Left renal pelvis (tissue), 4 donors: ENCODE results near the gene MPRIP. TPM values are rescaled to one million over a fixed set of nuclear protein-coding genes. Genes with fewer than 3 reads are reported as not detected.

ENCODE experiments used
- DNase-seq, 4 donors: peaks; one replicate each; pipeline ENCODE4 v3.0.0-alpha.2; 2013; ENCODE audit warnings: low read depth in 4 of 4, low spot score in 3 of 4
- polyA plus RNA-seq, 4 donors: library from polyadenylated mRNA; unstranded; fragments of 120-200 nt; gene quantifications; one replicate each; pipeline ENCODE4 v1.2.1, GENCODE V29; 2013; ENCODE audit not compliant: insufficient read length in 4 of 4

MPRIP gene
- polyA plus RNA-seq, 4 donors: 144 to 180 (median 161) TPM

- DNase-seq: no peak
Measured at GRCh38 chr17:17048106-17048505, 5.8 kb downstream of the MPRIP start.

GRCh38 chr17:17050346-17051345 is 8.4 kb downstream of the MPRIP start:
- no peak for DNase-seq

- no peak for DNase-seq
Measured at GRCh38 chr17:17051380-17051779, 9.1 kb downstream of the MPRIP start.

GRCh38 chr17:17051791-17052461 is 9.7 kb downstream of the MPRIP start:
- DNase-seq: no peak

GRCh38 chr17:17052462-17053221 is 10.4 kb downstream of the MPRIP start:
- DNase-seq: no peak

GRCh38 chr17:17053446-17054379 is 11.5 kb downstream of the MPRIP start:
- DNase-seq: no peak

GRCh38 chr17:17054636-17055035 is 12.4 kb downstream of the MPRIP start:
- no peak for DNase-seq

GRCh38 chr17:17055286-17056155 is 13.3 kb downstream of the MPRIP start:
- DNase-seq: no peak

GRCh38 chr17:17056156-17056539 is 13.9 kb downstream of the MPRIP start:
- no peak for DNase-seq

GRCh38 chr17:17057057-17057551 is 14.8 kb downstream of the MPRIP start:
- DNase-seq: no peak

GRCh38 chr17:17058304-17058703 is 16.0 kb downstream of the MPRIP start:
- DNase-seq: no peak

GRCh38 chr17:17059301-17059890 is 17.1 kb downstream of the MPRIP start:
- DNase-seq: no peak

GRCh38 chr17:17060001-17060922 is 18.0 kb downstream of the MPRIP start:
- no peak for DNase-seq

GRCh38 chr17:17060930-17061329 is 18.7 kb downstream of the MPRIP start:
- DNase-seq: no peak

- no peak for DNase-seq
Measured at GRCh38 chr17:17061516-17061915, 19.3 kb downstream of the MPRIP start.

- DNase-seq: no peak
Measured at GRCh38 chr17:17062356-17062755, 20.1 kb downstream of the MPRIP start.

- no peak for DNase-seq
Measured at GRCh38 chr17:17062866-17063265, 20.6 kb downstream of the MPRIP start.
